IPS-20b (cell line): ENCODE data around the gene MYO1F.

Source experiments
- H3K27ac ChIP-seq: one replicate; pipeline ENCODE4 v1.5.1; 2013; ENCODE audit warnings: low read length
- H3K27me3 ChIP-seq: 2 replicates; pipeline ENCODE4 v1.6.1; 2013; ENCODE audit warnings: mild to moderate bottlenecking, low read length, inconsistent platforms; ENCODE audit not compliant: insufficient read depth
- H3K36me3 ChIP-seq: 2 replicates; pipeline ENCODE4 v1.6.1; 2013; ENCODE audit warnings: low read depth, mild to moderate bottlenecking, inconsistent platforms, low read length, moderate library complexity; ENCODE audit not compliant: insufficient read depth
- H3K4me1 ChIP-seq: 2 replicates; pipeline ENCODE4 v1.6.1; 2013; ENCODE audit warnings: mild to moderate bottlenecking, control low read depth, inconsistent platforms, low read length, moderate library complexity; ENCODE audit not compliant: insufficient read depth
- H3K4me3 ChIP-seq: 2 replicates; pipeline ENCODE4 v1.5.1; 2013; ENCODE audit warnings: mild to moderate bottlenecking, low read length, inconsistent platforms
- H3K9ac ChIP-seq: 2 replicates; pipeline ENCODE4 v1.6.1; 2013; ENCODE audit warnings: low read depth, mild to moderate bottlenecking, inconsistent platforms, low read length, moderate library complexity
- H3K9me3 ChIP-seq: 2 replicates; pipeline ENCODE4 v1.6.1; 2013; ENCODE audit warnings: mild to moderate bottlenecking, low read depth, low read length, inconsistent platforms; ENCODE audit not compliant: insufficient read depth

MYO1F gene

DNA sequence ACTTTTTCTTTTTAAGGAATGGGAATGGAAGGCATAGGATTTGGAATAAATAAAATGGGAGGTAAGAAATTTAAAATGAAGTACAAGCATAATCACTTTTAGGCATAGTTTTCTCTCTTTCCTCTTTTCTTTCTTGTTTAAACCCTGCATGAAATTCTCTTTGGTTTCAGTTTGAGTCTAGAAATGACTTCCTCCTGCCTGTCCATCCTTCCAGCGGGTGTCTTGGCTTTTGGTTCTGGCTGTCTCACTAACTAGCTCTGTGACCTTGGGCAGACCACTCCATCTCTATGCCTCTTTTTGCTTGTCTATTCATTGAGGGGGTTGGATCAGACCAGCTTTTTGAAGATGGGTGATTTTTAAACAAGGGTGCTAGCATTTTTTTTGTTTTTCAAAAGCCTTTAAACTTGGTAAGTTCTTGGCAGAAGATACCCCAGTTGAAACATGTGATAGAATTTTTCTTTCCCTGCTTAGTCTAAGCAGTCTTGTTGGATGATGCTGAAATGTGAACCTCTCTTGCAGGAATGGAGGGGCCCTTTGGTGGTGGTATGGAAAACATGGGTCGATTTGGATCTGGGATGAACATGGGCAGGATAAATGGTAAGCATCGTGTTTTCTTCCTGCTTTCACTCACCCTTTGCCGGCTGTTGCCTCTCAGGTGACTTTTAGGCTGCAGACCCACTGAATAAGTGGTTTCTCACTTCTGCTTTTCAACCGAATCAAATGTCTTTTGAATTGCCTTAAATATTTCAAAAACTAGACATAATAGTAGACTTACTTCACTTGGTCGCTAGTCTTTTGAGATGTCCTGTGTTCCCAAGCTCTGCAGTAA lies 103.4 kb downstream of the MYO1F start:
- Histone ChIP-seq H3K27ac (no peak overlapping the region), H3K4me1 (no peaks in the 10 kb centered on the region), H3K9ac (no peak overlapping the region)

More for the DNA sequence above, 103.4 kb downstream of the MYO1F start:
- peaks cover 99% of the 10 kb centered on the region for H3K36me3 ChIP-seq
- no peak overlapping the region for H3K4me3 ChIP-seq
- H3K27me3 ChIP-seq = no peaks in the 10 kb centered on the region
- H3K9me3 ChIP-seq = no peaks in the 10 kb centered on the region
